Smooth muscle cell of the brain vasculature (primary cell): ENCODE measurements around the gene CCDC15.
"Not testable (repeated sequence)": the region's sequence is repeated elsewhere in the genome, so short reads cannot be mapped to it uniquely, and the experiment has no call there.

Experiments used
- DNase-seq: peaks from one replicate; pipeline ENCODE4 v3.0.0-alpha.2; 2012; ENCODE audit warnings: low read depth, low spot score

Gene CCDC15

GRCh38 chr11:125081098-125081798 lies 127.2 kb downstream of the CCDC15 start:
- DNase-seq: no peak

DNA sequence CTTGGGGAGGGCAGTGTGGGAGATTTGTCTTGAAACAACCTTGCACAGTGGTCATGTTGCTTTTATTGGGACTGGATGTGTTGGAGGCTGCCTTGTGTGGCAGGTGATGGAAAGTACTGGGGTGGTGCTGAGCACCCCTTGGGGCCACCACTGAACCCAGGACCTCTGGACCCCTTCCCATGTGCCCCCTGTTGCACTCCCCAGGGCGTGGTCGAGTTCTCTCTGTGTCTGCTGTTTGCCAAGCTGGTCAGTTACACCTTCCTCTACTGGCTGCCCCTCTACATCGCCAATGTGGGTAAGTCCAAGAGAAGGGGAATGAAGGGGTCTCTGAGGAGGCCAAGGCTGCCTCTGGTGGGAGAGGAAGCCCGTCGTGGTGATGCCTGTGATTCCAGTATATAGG lies 128.0 kb downstream of the CCDC15 start:
- no peak for DNase-seq

GRCh38 chr11:125082611-125083311 lies 128.8 kb downstream of the CCDC15 start:
- no peak for DNase-seq

GRCh38 chr11:125083312-125084056 lies 129.5 kb downstream of the CCDC15 start:
- DNase-seq: no peak

DNA sequence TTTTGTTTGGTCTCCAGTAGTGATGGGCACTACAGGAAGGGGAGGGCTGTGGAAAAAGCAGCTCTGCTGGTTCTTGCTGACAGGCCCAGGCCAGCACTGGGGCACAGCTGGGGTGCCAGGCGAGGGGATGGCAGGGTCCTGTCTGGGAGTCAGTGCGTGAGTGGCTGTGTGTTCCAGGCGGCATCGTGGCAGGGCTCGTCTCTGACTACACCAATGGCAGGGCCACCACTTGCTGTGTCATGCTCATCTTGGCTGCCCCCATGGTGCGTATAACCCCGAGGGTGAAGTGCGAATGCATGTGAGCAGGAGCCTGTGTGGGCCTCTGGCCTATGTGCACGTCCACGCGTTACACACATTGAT lies 130.0 kb downstream of the CCDC15 start:
- DNase-seq: no peak

DNA sequence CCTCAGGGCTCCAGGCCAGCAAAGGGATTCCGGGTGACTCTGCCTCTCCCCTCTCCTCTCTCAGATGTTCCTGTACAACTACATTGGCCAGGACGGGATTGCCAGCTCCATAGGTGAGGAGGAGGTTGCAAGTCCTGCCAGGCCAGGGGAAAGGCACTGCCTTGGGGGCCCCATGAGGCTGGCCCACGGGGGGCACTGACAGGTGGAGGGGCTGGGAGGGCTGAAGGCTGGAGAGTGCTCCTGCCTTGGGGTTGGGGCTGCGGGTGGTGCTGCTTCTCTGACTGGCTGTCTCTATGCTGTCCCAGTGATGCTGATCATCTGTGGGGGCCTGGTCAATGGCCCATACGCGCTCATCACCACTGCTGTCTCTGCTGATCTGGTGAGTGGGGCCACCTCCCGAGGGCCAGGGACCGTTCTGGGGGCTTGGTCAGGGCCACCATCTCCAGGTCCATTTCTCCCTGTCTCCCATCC lies 130.8 kb downstream of the CCDC15 start:
- DNase-seq: no peak

GRCh38 chr11:125085301-125086081 lies 131.5 kb downstream of the CCDC15 start:
- no peak for DNase-seq

- DNase-seq: no peak
Measured at GRCh38 chr11:125086633-125087296, 132.8 kb downstream of the CCDC15 start.

DNA sequence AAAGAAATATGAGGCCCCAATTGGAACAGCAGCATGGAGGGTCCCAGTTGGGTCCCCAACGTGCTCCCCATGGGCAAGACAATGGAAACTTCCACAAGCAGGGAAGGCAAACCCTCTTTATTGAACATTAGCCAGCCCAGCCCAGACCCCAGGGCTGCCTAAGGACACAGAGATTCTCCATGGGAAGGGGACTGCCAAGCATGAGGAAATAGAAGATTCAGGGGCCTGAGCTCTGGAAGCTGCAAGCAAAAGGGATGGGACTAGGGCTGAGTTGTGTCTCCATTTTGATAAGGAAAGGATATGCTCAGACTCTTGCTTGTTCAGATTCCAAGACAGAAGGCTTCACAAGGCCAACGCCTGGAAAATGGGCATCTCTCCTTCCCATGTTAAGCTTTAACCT lies 134.1 kb downstream of the CCDC15 start:
- no peak for DNase-seq

DNA sequence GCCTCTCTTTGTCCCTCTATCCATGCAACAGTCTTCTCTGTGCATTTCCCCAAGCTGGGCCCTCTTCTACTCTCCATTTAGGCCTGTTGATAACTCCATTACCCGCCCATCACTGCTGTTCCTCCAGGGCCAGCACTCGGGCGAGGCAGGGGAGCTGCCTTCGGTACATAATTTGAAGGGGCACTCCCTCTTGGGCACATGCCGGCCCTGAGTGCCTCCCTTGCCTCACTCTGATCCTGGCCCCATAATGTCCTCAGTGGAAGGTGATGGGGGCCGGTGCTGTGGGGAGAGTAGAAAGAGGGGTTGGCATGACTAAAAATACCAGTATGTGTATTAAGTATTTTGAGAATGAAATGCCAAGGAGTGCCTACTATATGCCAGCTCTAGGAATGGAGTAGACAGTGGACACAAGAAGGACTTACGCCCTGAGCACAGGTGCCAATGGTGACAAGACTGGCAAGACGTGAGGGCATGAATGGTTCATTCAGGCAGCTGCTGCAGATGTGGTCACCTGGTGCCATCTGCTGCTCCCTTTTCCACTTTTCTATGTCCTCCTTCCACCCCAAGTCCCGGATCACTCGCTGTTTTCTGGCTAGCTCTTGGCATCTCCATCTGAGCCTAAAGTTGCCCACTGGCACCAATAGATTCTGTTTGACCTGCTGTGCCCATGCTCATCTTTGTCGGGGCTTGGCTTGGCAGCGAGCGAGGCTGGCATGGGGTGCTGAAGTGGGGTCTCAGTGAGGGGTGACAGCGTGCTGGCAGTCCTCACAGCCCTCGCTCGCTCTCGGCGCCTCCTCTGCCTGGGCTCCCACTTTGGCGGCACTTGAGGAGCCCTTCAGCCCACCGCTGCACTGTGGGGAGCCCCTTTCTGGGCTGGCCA lies 134.8 kb downstream of the CCDC15 start:
- no peak for DNase-seq

GRCh38 chr11:125089481-125089880 lies 135.5 kb downstream of the CCDC15 start:
- DNase-seq: not testable (repeated sequence)

DNA sequence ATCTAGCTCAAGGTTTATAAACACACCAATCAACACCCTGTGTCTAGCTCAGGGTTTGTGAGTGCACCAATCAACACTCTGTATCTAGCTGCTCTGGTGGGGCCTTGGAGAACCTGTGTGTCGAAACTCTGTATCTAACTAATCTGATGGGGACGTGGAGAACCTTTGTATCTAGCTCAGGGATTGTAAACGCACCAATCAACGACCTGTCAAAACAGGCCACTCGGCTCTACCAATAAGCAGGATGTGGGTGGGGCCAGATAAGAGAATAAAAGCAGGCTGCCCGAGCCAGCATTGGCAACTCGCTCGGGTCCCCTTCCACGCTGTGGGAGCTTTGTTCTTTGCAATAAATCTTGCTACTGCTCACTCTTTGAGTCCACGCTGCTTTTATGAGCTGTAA lies 136.1 kb downstream of the CCDC15 start:
- not testable (repeated sequence) for DNase-seq

- DNase-seq: no peak
Measured at GRCh38 chr11:125090816-125091215, 136.8 kb downstream of the CCDC15 start.
